ENCODE measurements around the gene FBXO33.

GRCh38 chr14:39432179-39432618 lies at the start of gene FBXO33:
- TF ChIP-seq, protein P1, sequence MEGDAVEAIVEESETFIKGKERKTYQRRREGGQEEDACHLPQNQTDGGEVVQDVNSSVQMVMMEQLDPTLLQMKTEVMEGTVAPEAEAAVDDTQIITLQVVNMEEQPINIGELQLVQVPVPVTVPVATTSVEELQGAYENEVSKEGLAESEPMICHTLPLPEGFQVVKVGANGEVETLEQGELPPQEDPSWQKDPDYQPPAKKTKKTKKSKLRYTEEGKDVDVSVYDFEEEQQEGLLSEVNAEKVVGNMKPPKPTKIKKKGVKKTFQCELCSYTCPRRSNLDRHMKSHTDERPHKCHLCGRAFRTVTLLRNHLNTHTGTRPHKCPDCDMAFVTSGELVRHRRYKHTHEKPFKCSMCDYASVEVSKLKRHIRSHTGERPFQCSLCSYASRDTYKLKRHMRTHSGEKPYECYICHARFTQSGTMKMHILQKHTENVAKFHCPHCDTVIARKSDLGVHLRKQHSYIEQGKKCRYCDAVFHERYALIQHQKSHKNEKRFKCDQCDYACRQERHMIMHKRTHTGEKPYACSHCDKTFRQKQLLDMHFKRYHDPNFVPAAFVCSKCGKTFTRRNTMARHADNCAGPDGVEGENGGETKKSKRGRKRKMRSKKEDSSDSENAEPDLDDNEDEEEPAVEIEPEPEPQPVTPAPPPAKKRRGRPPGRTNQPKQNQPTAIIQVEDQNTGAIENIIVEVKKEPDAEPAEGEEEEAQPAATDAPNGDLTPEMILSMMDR (IDR thresholded peaks at IDR 0.05) = peak in 1 of 5 experiments; percentile 5
- peak in 1 of 2 donors; percentile 52 for TF ChIP-seq POLR2A (IDR thresholded peaks at IDR 0.05)
- TF ChIP-seq EP300 (IDR thresholded peaks at IDR 0.05) = peak; percentile 72 to 81
